B cell (primary cell): ENCODE measurements around the gene BMPR1A. TPM values are rescaled to one million over a fixed set of nuclear protein-coding genes. Genes with fewer than 3 reads are reported as not detected.

ENCODE experiments used
- ATAC-seq: fragments of 200-7000 bp; cut with Tn5 transposase; one replicate; pipeline ENCODE4 v1.10.0; 2021; ENCODE audit warnings: low read depth, mild to moderate bottlenecking, moderate number of reproducible peaks, moderate library complexity
- CTCF ChIA-PET: fragments of 350-600 bp; sonication (Branson Sonifier 250); formaldehyde crosslinking; loops from one replicate; lab custom pipeline; 2021; ENCODE audit warnings: antibody characterized with exemption, inconsistent platforms; lab: Charles Lee
- POLR2A ChIA-PET: fragments of 350-600 bp; sonication (Branson Sonifier 250); formaldehyde crosslinking; loops from one replicate; lab custom pipeline; 2021; ENCODE audit warnings: antibody characterized with exemption; lab: Charles Lee
- DNase-seq: peaks from one replicate; pipeline ENCODE4 v3.0.0; 2013
- H2AFZ ChIP-seq: 2 replicates; pipeline ENCODE4 v1.6.1; 2012; ENCODE audit warnings: mild to moderate bottlenecking, low read depth, low read length; ENCODE audit not compliant: insufficient read depth, poor library complexity, severe bottlenecking
- H3K27ac ChIP-seq, 2 donors: 1 replicate in 1 of 2; 2 replicates in 1 of 2; pipeline ENCODE4 v1.5.1; 2012 to 2013; ENCODE audit warnings: low read length in 2 of 2, mild to moderate bottlenecking in 2 of 2, moderate library complexity in 1 of 2
- H3K27me3 ChIP-seq, 4 experiments: fragments of 200-600 bp in 1 of 4; sonication (generic) in 1 of 4; replicated peaks in 1 of 4; 1 replicate in 2 of 4; 2 replicates in 2 of 4; pipeline versions ENCODE4 v1.6.1 to v1.7.0; 2013 to 2016; ENCODE audit warnings: low read length in 3 of 4, mild to moderate bottlenecking in 2 of 4, mixed read lengths in 1 of 4, moderate library complexity in 1 of 4; ENCODE audit not compliant: insufficient read depth in 4 of 4, control insufficient read depth in 3 of 4; ENCODE audit errors: control extremely low read depth in 1 of 4
- H3K36me3 ChIP-seq, 2 experiments: replicated peaks in 1 of 2; 1 replicate in 1 of 2; 2 replicates in 1 of 2; pipeline versions ENCODE4 v1.6.1 to v1.7.1; 2013; ENCODE audit warnings: low read length in 1 of 2; ENCODE audit not compliant: insufficient read depth in 2 of 2, control insufficient read depth in 1 of 2; ENCODE audit errors: control extremely low read depth in 1 of 2, extremely low read depth in 1 of 2
- H3K4me1 ChIP-seq, 2 donors: fragments of 200-600 bp in 1 of 2; sonication (generic) in 1 of 2; 1 replicate in 1 of 2; 2 replicates in 1 of 2; pipeline versions ENCODE4 v1.5.1 to v1.6.1; 2013 to 2017; ENCODE audit warnings: low read length in 2 of 2; ENCODE audit not compliant: control insufficient read depth in 2 of 2, insufficient read depth in 2 of 2
- H3K4me2 ChIP-seq: replicated peaks from 2 replicates; pipeline ENCODE3; 2012; ENCODE audit warnings: mild to moderate bottlenecking, low read depth, low read length; ENCODE audit not compliant: poor library complexity, severe bottlenecking
- H3K4me3 ChIP-seq, 5 experiments: fragments of 200-600 bp in 1 of 5; sonication (generic) in 1 of 5; 1 replicate in 3 of 5; 2 replicates in 2 of 5; pipeline versions ENCODE4 v1.5.1 to v1.7.0; 2011 to 2016; ENCODE audit warnings: low read length in 4 of 5, mild to moderate bottlenecking in 4 of 5, low read depth in 2 of 5, control low read depth in 1 of 5, moderate library complexity in 1 of 5; ENCODE audit not compliant: insufficient read depth in 1 of 5; ENCODE audit errors: control extremely low read depth in 1 of 5, extremely low read depth in 1 of 5
- H3K79me2 ChIP-seq: fragments of 200-600 bp; sonication (generic); one replicate; pipeline ENCODE4 v1.6.0; 2016; ENCODE audit warnings: low read length; ENCODE audit not compliant: control insufficient read depth, insufficient read depth
- H3K9ac ChIP-seq: fragments of 200-600 bp; sonication (generic); 2 replicates; pipeline ENCODE4 v1.6.1; 2017; ENCODE audit warnings: mild to moderate bottlenecking, low read length, moderate library complexity
- H3K9me3 ChIP-seq, 3 donors: one replicate each; pipeline versions ENCODE4 v1.6.1 to v1.7.1; 2013; ENCODE audit warnings: low read length in 2 of 3; ENCODE audit not compliant: control insufficient read depth in 2 of 3, insufficient read depth in 1 of 3; ENCODE audit errors: control extremely low read depth in 1 of 3
- H4K20me1 ChIP-seq: 2 replicates; pipeline ENCODE4 v1.6.0; 2012; ENCODE audit warnings: mild to moderate bottlenecking, low read length; ENCODE audit not compliant: insufficient read depth, control insufficient read depth, poor library complexity, severe bottlenecking
- H3K27ac Mint-ChIP-seq: one replicate; pipeline ENCODE4 v1.8.0; 2021; ENCODE audit warnings: mixed read lengths
- H3K27me3 Mint-ChIP-seq: one replicate; pipeline ENCODE4 v1.8.0; 2021; ENCODE audit warnings: mixed read lengths
- H3K4me1 Mint-ChIP-seq: one replicate; pipeline ENCODE4 v1.8.0; 2021; ENCODE audit warnings: mixed read lengths
- H3K4me3 Mint-ChIP-seq: one replicate; pipeline ENCODE4 v1.8.0; 2021; ENCODE audit warnings: mixed read lengths
- H3K9me3 Mint-ChIP-seq: one replicate; pipeline ENCODE4 v1.8.0; 2022; ENCODE audit warnings: mixed read lengths; ENCODE audit not compliant: insufficient read depth
- CTCF ChIP-seq: fragments of 200-600 bp; IDR thresholded peaks from one replicate; pipeline ENCODE4 v1.8.0; 2022; ENCODE audit warnings: antibody characterized with exemption, mild to moderate bottlenecking
- EZH2 ChIP-seq: IDR thresholded peaks from 2 replicates; pipeline ENCODE4 v1.6.1; 2012; ENCODE audit warnings: borderline replicate concordance, low read depth, mild to moderate bottlenecking, moderate library complexity, low read length; ENCODE audit not compliant: insufficient read depth, poor library complexity, severe bottlenecking
- WGBS: methylation state at CpG from one replicate; pipeline ENCODE4 v1.1.5; 2013; ENCODE audit warnings: missing lambda C conversion rate; ENCODE audit not compliant: insufficient coverage; 5-methylcytosine and 5-hydroxymethylcytosine counted together
- intact Hi-C: fragments of 100-400 bp; cut with micrococcal nuclease; formaldehyde crosslinking; loops from one replicate; pipeline ENCODE4 v1.10.0; 2022
- polyA plus RNA-seq: library from polyadenylated mRNA; depleted of rRNA; stranded (reverse); fragments of >200 nt; gene quantifications from 2 replicates; pipeline ENCODE4 v1.2.3, GENCODE V29; 2012
- total RNA-seq, 2 donors: library from RNA; stranded (reverse); fragments of 120-200 nt in 1 of 2; gene quantifications; 1 replicate in 1 of 2; 2 replicates in 1 of 2; pipeline versions ENCODE4 v1.2.3 to v1.2.4, GENCODE V29; 2013 to 2022

The BMPR1A gene
- total and polyA plus RNA-seq, 2 donors (not counting 1 experiment from before 2014, with no cell fraction given), result 1.9 to 15.1 TPM

- ATAC-seq, result no peak
- Histone ChIP-seq H4K20me1 (no peaks in the 10 kb centered on the region), H3K9ac (no peak overlapping the region), H2AFZ (no peak overlapping the region), H3K4me3 (no peak overlapping the region), H3K27ac (no peak overlapping the region), H3K4me2 (no peak overlapping the region), H3K36me3 (no peaks in the 10 kb centered on the region), H3K4me1 (no peaks in the 10 kb centered on the region), H3K27me3 (no peaks in the 10 kb centered on the region), H3K9me3 (peaks cover 0 to 6% (median 0%) of the 10 kb centered on the region in 3 donors), H3K79me2 (no peaks in the 10 kb centered on the region)
- Mint-ChIP-seq H3K27me3 (no peaks in the 10 kb centered on the region), H3K4me1 (peaks cover 2% of the 10 kb centered on the region), H3K4me3 (no peak overlapping the region), H3K27ac (no peak overlapping the region), H3K9me3 (no peaks in the 10 kb centered on the region)
- intact Hi-C loops, result no loop called here
- DNase-seq, result no peak
- 61% methylated on average over 4 of the region's 6 CpGs for WGBS
- no peak for TF ChIP-seq CTCF
- no peak for TF ChIP-seq EZH2
- POLR2A ChIA-PET, result interaction anchor here (0.6 kb wide), 1 partner anchor 26 kb away, joined by 3 read pairs; no protein-coding TSS in a partner anchor
- CTCF ChIA-PET, result no interaction called here
These were observed 18.8 kb downstream of the BMPR1A start for GRCh38 chr10:86775056-86775869.

GRCh38 chr10:86775870-86776180 is 19.4 kb downstream of the BMPR1A start:
- no peak overlapping the region for H3K4me2 ChIP-seq
- no peaks in the 10 kb centered on the region for H3K27me3 ChIP-seq
- ATAC-seq, result no peak
- H3K9ac ChIP-seq, result no peak overlapping the region
- Mint-ChIP-seq H3K27me3 (no peaks in the 10 kb centered on the region), H3K9me3 (no peaks in the 10 kb centered on the region), H3K4me3 (no peak overlapping the region), H3K4me1 (peaks cover 2% of the 10 kb centered on the region), H3K27ac (no peak overlapping the region)
- TF ChIP-seq EZH2 (no peak), CTCF (no peak)
- no peak overlapping the region for H2AFZ ChIP-seq
- no peaks in the 10 kb centered on the region for H4K20me1 ChIP-seq
- CTCF ChIA-PET, result no interaction called here
- POLR2A ChIA-PET, result interaction anchor here (0.6 kb wide), 1 partner anchor 26 kb away, joined by 3 read pairs; no protein-coding TSS in a partner anchor
- 100% methylated on average over 1 of the region's 3 CpGs for WGBS
- H3K36me3 ChIP-seq, result no peaks in the 10 kb centered on the region
- intact Hi-C loops, result no loop called here
- H3K4me3 ChIP-seq, result no peak overlapping the region
- no peak overlapping the region for H3K27ac ChIP-seq
- H3K79me2 ChIP-seq, result no peaks in the 10 kb centered on the region
- H3K9me3 ChIP-seq, result peaks cover 0 to 12% (median 0%) of the 10 kb centered on the region in 3 donors
- DNase-seq, result no peak
- no peaks in the 10 kb centered on the region for H3K4me1 ChIP-seq
